AML-193 (cell line): Measurements from ENCODE around the gene GPR39.

Experiments used
- DNase-seq, 2 experiments: peaks; one replicate each; lab custom pipeline; 2025; lab: John Stamatoyannopoulos, UW

Gene GPR39

DNA sequence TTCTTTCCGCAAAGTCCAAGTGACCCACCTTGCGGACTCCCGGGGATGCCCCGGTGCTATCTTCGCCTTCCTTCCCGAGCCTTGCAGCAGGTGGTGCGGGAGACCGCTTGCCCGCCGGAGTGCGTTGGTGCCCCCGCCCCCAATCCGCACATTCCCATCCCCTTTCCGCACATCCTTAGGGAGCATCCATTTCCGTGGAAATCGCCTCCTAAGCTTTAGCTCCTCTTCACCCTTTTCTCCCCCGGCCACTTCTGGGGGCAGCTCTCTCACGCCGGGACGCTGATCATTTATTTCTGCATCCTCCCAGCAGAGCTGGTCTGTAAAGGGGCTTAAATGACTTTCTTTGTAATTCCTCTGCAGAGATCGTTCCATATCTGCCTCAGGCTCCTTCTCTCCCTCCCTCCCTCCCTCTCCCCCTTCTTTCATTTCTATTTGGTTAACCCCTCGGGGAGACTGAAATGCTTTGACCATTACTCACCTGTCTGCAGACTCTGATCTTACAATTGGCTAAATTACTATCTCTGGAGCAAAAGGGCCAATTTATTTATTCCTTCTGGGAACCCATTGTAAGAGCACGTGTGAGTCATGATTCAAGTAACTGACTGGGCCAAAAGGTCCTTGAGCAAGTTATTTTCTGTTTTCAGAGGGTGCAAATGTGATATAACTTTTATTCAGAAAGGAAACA lies 254.7 kb downstream of the GPR39 start:
- no peak for DNase-seq

DNA sequence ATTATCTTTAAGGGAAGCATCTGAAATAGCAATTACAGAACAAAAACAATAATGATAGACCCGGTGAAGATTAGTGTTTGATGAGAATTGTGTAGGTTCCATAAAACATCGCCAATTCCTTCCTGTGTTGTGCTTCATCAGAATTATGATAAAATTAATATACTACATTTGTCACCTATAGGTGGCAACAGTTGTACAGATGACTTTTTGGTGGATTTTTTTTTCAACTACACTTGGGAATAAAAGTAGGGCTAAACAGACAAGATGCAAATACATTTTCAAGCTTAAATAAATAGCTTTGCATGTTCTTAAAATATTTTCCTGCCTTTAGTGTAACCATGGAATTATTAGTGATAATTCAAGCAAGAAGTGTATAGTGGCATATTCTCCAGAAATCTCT lies 260.4 kb downstream of the GPR39 start:
- DNase-seq = no peak

DNA sequence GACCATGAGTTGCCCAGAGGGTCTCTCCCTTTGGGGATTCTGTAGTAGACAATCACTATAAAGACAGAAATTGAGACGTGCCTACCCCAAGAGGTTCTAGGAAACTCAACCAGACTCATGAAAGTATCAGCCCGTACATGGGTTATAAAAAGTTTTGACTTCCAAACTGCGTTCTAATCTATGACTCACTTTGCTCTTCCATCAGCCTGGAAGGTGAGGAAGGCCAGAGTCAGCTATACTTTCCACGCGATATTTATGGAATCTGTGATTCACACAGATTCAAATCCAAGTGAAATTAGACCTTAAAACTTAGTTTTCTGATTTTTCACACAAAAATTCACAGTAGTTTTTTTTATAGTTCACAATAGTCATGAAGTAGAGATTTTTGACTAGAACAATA lies 261.1 kb downstream of the GPR39 start:
- DNase-seq = no peak

DNA sequence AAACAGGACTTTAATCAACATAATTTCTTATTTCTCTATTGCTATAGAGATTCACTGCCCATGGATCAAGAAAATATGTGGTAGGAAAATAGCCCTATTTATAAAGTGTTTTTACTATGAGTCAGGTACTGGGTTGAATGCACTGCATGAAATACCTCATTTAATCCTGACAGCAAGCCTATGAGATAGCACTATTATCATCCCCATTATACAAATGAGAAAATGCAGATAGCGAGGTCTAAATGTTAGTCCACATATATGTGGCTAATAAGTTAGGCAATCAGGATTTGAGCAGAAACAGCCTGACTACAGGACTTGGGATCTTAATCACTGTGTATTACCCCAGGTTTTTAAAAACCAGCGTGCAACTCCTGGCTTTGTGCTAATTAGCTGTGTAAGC lies 261.9 kb downstream of the GPR39 start:
- no peak for DNase-seq

DNA sequence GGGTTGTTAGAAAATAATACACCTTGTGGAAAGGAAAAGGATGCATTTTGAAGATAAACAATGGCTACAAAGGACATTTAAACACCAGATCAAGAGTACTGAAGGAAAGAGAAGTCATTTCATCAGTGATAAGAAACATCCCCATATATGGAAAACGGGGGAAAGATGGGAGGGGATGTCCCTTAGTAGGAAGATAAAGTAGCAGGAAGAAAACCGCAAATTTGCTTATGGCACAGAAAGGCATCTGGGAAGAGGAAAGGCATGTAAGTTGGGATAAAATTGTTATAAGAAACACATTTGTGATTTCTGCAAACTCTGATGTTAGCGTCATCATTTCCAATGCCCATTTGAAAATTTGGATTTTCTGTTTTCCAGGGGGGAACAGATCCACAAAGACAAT lies 263.9 kb downstream of the GPR39 start:
- no peak for DNase-seq

DNA sequence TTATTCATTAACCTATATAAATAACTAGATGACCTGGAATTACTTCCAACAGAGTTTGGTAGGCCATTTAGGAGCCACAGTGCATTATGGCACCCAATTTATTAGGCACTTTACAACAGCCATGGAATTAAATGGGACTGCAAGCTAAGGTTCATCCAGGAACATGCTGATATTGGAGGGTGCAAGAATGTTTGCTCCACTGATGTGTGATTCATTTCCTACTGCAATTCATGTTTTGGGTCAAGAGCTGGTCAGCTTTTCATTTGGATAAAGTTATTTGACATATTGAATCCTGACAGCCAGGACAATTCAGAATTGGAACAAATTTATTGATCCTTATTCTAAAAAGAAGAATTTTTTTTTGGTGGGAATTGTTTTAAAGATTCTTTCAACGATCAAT lies 265.2 kb downstream of the GPR39 start:
- DNase-seq = no peak

DNA sequence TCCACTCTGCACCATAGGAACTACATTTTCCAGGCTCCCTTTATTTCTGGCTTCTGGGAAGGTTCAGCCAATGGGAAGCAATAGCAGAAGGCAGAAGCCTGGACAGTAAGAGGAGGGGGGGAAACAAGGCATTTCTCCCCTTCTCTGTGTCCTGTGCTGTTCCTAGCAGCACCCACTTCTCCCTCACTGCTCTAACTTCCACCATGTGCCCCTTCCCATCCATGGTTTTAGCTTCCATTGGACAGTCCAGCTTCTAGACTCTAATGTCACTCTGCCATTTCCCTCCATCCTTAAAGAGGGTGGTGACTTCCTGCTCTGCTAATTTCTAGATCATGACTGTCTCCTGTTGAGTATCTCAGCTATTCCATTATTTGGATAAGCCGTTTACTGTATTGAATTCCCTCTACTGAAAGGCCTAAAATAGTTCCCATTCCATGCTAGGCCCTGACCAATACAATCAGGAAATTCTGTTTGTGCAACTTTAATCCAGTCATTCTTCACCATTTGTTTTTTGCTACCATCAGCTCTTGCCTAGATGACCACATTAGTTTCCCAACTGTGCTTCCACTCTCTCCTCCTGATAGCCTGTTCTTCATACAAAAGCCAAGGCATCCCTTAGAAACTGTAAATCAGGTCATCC lies 274.2 kb downstream of the GPR39 start:
- no peak for DNase-seq

DNA sequence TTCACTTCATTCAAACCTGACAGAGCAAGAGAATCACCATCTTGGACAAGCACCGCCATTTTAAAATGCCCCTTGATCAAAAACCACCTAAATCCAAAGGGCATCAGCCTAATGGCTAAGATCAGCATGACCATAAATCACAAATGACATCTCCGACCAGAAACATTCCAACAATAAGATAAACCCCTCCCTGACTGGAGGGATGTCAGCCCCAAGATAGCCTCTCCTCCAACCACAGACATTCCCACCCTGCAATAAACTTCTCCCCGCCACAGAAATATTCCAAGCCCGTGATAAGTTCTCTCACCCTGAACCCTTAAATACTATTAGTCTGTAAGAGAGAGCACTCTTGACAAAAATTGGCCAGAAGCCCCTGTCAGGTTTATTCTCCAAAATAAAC lies 275.0 kb downstream of the GPR39 start:
- no peak for DNase-seq

DNA sequence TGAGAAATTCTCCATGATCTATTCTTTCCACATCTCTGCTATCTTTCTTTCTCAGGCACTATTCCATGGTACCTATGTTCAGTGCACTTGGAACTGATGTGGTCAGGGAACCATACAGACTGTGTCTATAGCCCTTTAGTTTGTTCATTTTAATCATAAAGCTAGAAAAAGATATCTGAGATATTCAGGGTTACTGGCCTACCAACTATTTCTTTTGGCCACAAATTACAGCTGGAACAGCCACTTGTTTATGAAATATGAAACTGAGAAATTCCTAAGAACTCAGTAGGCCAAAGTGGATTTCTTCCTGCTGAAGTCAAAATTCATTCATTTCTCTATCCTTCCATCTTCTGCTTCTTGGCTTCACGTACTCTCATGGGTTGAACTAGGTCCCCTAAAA lies 276.2 kb downstream of the GPR39 start:
- DNase-seq = no peak
